Activated CD8-positive, alpha-beta T cell treated with anti-CD3 and anti-CD28 coated beads for 36 hours (primary cell): ENCODE results near the gene PTGDS. TPM values are rescaled to one million over a fixed set of nuclear protein-coding genes. Genes with fewer than 3 reads are reported as not detected.

ENCODE experiments used
- ATAC-seq: fragments of 200-7000 bp; cut with Tn5 transposase; one replicate; pipeline ENCODE4 v1.10.0; 2021; ENCODE audit warnings: mild to moderate bottlenecking, moderate library complexity
- CTCF ChIA-PET: fragments of 350-600 bp; sonication (Branson Sonifier 250); formaldehyde crosslinking; loops from one replicate; lab custom pipeline; 2021; ENCODE audit warnings: antibody characterized with exemption; lab: Charles Lee
- POLR2A ChIA-PET: fragments of 350-600 bp; sonication (Branson Sonifier 250); formaldehyde crosslinking; loops from one replicate; lab custom pipeline; 2021; ENCODE audit warnings: antibody characterized with exemption; lab: Charles Lee
- DNase-seq: peaks from one replicate; pipeline ENCODE4 v3.0.0-alpha.2; 2020
- H3K27ac Mint-ChIP-seq: one replicate; pipeline ENCODE4 v1.8.0; 2021; ENCODE audit warnings: mild to moderate bottlenecking, mixed read lengths
- H3K27me3 Mint-ChIP-seq: one replicate; pipeline ENCODE4 v1.8.0; 2021; ENCODE audit warnings: mixed read lengths
- H3K36me3 Mint-ChIP-seq: one replicate; pipeline ENCODE4 v1.8.0; 2021; ENCODE audit warnings: low read depth, mixed read lengths
- H3K4me1 Mint-ChIP-seq: one replicate; pipeline ENCODE4 v1.8.0; 2021; ENCODE audit warnings: low read depth, mixed read lengths
- H3K4me3 Mint-ChIP-seq: one replicate; pipeline ENCODE4 v1.8.0; 2021; ENCODE audit warnings: mild to moderate bottlenecking, moderate library complexity, mixed read lengths
- H3K9me3 Mint-ChIP-seq: one replicate; pipeline ENCODE4 v1.8.0; 2021; ENCODE audit warnings: mixed read lengths
- intact Hi-C: fragments of 100-400 bp; cut with micrococcal nuclease; formaldehyde crosslinking; loops from one replicate; pipeline ENCODE4 v1.10.0; 2022
- total RNA-seq, 2 experiments: library from RNA; stranded (reverse); gene quantifications; one replicate each; pipeline ENCODE4 v1.2.3, GENCODE V29; 2021
- TF ChIP-seq, protein P1 (sequence below): fragments of 200-600 bp; IDR thresholded peaks from one replicate; pipeline ENCODE4 v1.8.0; 2022; ENCODE audit warnings: antibody characterized with exemption, mild to moderate bottlenecking

Gene PTGDS
- total RNA-seq, 2 experiments from 2014 or later, result not detected

DNA sequence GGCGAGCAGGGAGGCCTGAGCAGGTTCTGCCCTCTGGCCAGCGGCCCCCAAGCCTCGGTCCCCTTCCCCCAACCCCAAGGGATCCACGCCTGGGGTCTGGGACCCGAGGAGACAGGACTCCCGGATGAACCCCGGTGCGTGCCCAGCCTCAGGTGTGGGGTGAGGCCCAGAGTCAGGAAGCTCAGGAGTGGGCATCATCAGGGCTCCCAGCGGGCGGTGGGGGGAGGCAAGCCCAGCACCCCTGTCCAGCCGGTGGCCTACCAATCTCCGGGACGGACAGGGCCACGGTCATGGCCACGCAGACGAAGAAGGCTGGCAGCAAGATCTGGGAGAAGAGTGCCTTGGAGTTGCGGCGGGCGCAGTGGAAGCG lies 36.3 kb downstream of the PTGDS start:
- ATAC-seq (no peak), DNase-seq (no peak)
- Mint-ChIP-seq H3K27ac (no peak overlapping the region), H3K4me3 (no peak overlapping the region), H3K27me3 (no peaks in the 10 kb centered on the region), H3K9me3 (no peaks in the 10 kb centered on the region), H3K4me1 (no peaks in the 10 kb centered on the region), H3K36me3 (no peaks in the 10 kb centered on the region)
- intact Hi-C loops, result no loop called here
- ChIA-PET POLR2A (interaction anchor here (1.0 kb wide), 1 partner anchor 21 kb away, joined by 3 read pairs; no protein-coding TSS in a partner anchor), CTCF (no interaction called here)
- TF ChIP-seq, protein P1, sequence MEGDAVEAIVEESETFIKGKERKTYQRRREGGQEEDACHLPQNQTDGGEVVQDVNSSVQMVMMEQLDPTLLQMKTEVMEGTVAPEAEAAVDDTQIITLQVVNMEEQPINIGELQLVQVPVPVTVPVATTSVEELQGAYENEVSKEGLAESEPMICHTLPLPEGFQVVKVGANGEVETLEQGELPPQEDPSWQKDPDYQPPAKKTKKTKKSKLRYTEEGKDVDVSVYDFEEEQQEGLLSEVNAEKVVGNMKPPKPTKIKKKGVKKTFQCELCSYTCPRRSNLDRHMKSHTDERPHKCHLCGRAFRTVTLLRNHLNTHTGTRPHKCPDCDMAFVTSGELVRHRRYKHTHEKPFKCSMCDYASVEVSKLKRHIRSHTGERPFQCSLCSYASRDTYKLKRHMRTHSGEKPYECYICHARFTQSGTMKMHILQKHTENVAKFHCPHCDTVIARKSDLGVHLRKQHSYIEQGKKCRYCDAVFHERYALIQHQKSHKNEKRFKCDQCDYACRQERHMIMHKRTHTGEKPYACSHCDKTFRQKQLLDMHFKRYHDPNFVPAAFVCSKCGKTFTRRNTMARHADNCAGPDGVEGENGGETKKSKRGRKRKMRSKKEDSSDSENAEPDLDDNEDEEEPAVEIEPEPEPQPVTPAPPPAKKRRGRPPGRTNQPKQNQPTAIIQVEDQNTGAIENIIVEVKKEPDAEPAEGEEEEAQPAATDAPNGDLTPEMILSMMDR, result no peak

DNA sequence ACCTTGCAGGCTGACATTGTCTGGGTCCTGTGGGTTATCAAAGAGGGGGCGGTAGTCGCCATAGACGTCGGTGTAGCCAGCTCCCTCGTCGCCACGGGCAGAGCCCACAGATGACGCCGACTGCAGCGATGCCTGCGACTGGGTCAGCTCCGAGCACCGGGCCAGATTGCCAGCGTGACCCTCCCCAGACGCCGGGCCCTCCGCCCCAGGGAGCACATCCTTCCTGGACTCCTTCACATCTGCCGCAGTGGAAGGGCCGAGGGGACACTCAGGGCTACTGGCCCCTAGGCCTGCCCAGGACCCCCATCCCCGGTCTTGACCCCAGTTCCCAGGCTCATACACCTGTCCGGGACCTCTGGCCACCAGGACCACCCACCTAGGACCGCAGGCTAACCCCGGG lies 36.9 kb downstream of the PTGDS start:
- TF ChIP-seq, protein P1, result no peak
- intact Hi-C loops, result no loop called here
- CTCF ChIA-PET, result no interaction called here
- Mint-ChIP-seq H3K36me3 (no peaks in the 10 kb centered on the region), H3K27ac (no peak overlapping the region), H3K4me3 (no peak overlapping the region), H3K27me3 (no peaks in the 10 kb centered on the region), H3K9me3 (no peaks in the 10 kb centered on the region), H3K4me1 (no peaks in the 10 kb centered on the region)
- POLR2A ChIA-PET, result interaction anchor here (1.0 kb wide), 1 partner anchor 20 kb away, joined by 3 read pairs; no protein-coding TSS in a partner anchor
- DNase-seq (no peak), ATAC-seq (no peak)

DNA sequence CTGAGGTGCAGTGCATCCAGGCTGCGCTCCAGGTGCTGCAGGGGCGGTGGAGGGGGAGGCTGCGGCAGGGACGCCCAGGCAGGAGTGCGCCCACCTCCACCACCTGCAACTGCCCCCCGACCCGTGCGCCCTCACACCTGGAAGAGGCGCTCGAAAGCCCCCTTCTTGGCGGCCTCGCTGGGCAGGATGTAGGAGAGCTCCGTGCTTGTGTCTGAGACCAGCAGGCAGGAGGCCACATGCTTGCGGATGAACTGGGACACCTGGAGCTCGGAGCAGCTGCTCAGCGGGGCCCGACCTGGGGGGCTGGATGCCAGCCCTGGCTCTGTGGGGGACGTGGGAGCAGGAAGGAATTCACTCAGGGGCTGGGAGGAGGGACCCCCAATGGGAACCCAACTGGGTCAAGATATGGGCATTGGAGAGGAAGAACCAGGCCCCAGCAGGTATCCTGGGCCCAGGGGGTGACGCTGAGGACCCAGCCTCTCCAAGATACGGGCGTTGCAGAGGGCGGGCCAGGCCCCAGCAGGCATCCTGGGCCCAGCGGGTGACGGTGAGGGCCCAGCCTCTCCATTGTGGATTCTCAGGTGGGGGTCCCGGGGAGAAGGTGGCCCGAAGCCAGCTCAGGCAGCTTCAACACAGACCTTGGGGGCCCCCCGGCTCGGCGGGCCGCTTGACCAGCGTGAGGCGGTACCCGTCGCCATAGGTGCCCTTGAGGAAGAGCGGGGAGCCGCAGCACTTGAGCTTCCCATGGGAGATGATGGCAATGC lies 37.7 kb downstream of the PTGDS start:
- no peaks in the 10 kb centered on the region for H3K36me3 Mint-ChIP-seq
- no peak for ATAC-seq
- no peaks in the 10 kb centered on the region for H3K27me3 Mint-ChIP-seq
- CTCF ChIA-PET, result no interaction called here
- no peak overlapping the region for H3K27ac Mint-ChIP-seq
- TF ChIP-seq, protein P1, result no peak
- DNase-seq, result no peak
- H3K4me1 Mint-ChIP-seq, result no peaks in the 10 kb centered on the region
- no peaks in the 10 kb centered on the region for H3K9me3 Mint-ChIP-seq
- H3K4me3 Mint-ChIP-seq, result no peak overlapping the region
- POLR2A ChIA-PET, result no interaction called here
- intact Hi-C loops, result no loop called here

DNA sequence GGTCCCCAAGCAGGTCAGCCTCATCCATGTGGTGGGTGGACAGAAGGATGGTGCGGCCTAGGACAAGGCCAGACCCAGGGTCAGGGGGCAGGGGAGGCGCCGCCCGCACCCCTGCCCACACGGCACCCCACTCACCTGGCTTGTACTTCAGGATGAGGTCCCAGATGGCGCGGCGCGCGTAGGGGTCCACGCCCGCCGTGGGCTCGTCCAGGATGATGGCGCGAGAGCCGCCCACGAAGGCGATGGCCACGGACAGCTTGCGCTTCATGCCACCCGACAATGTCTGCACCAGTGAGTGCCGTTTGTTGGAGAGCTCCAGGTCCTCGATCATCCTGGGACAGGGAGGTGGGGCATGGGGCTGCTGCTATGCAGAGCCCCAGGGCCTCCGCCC lies 38.2 kb downstream of the PTGDS start:
- TF ChIP-seq, protein P1, result no peak
- POLR2A ChIA-PET, result no interaction called here
- no peak for ATAC-seq
- no peak overlapping the region for H3K4me3 Mint-ChIP-seq
- no peaks in the 10 kb centered on the region for H3K36me3 Mint-ChIP-seq
- no peak overlapping the region for H3K27ac Mint-ChIP-seq
- intact Hi-C loops, result no loop called here
- CTCF ChIA-PET, result no interaction called here
- no peak for DNase-seq
- no peaks in the 10 kb centered on the region for H3K4me1 Mint-ChIP-seq
- H3K9me3 Mint-ChIP-seq, result no peaks in the 10 kb centered on the region
- H3K27me3 Mint-ChIP-seq, result no peaks in the 10 kb centered on the region

DNA sequence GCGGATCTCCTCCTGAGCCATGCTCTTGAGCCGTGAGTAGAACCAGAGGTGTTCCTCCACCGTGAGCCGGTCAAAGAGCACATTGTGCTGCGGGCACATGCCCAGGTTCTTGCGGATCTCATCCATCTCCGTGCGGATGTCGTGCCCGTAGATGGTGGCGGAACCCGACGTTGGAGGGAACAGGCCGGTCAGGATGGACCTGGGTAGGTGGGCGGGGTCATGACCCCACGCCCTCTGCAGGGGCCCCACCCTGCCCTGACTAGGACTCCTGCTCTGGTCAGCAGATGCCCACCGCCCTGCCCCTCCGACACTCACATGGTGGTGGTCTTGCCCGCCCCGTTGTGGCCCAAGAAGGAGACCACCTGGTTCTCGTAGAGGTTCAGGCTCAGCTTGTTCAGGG lies 38.7 kb downstream of the PTGDS start:
- ATAC-seq (no peak), DNase-seq (no peak)
- intact Hi-C loops, result no loop called here
- Mint-ChIP-seq H3K27me3 (no peaks in the 10 kb centered on the region), H3K9me3 (no peaks in the 10 kb centered on the region), H3K27ac (no peak overlapping the region), H3K4me1 (no peaks in the 10 kb centered on the region), H3K4me3 (no peak overlapping the region), H3K36me3 (no peaks in the 10 kb centered on the region)
- TF ChIP-seq, protein P1, result no peak
- CTCF ChIA-PET, result no interaction called here
- POLR2A ChIA-PET, result no interaction called here
